ENCODE results near the gene TAGLN.

Gene TAGLN

GRCh38 chr11:117217141-117218084 lies 18.2 kb downstream of the TAGLN start:
- DNase-seq: no peak

GRCh38 chr11:117218133-117218915 lies 19.2 kb downstream of the TAGLN start:
- DNase-seq: no peak

DNA sequence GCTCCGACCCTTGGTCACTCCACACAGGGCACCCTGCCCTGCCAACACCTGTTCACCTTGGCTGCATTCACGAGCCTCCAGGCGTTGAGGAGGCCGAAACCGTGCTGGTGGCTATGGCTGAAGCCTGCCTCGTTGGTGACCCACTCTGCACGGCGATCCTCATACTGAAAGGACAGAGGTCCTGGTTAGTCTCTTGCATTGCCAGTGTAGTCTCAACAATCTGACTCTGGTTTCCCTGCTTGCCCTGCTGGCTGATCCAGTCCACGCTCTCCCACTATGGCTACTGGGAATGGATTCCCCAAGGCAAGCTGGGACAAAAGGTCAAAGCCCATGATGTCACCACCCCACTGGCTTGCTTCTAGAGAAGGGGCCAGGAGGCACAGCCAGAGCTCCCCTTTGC lies 19.8 kb downstream of the TAGLN start:
- no peak for DNase-seq

- no peak for DNase-seq
These were observed 20.3 kb downstream of the TAGLN start for GRCh38 chr11:117219455-117219854.

DNA sequence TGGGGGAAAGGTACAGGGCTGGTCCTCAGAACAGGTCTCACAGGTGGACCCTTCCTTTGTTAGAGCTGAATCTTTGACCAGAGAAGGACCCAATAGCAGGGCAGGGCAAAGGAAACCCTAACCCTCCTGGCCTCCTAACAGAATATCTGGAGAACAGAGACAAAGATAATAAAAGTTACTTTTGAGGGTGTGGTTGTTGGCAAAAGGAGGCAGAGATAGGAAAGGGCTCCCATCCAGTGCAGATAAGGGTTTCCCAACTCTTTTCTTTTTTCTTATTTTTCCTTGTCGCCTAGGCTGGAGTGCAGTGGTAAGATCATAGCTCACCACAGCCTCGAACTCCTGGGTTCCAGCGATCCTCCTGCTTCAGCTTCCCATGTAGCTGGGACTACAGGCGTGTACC lies 20.8 kb downstream of the TAGLN start:
- no peak for DNase-seq

DNA sequence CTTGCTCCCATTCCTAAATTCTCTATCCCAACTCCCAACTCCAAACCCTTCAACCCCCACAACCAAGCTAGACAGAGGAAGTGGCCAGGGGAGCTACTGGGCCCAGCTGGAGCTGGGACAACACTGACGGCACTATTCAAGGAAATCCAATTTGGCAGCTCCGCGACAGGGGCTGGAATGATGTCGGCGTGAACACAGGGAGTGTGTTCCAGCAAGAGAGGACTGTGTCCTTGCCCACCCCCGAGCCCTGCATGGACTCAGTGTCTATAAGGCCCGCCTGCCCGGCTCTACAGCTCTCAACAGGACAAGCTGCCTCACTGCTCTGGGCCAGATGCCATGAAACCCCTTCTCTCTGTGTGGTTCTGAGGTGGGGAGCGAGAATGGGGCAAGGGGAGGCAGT lies 21.4 kb downstream of the TAGLN start:
- no peak for DNase-seq

DNA sequence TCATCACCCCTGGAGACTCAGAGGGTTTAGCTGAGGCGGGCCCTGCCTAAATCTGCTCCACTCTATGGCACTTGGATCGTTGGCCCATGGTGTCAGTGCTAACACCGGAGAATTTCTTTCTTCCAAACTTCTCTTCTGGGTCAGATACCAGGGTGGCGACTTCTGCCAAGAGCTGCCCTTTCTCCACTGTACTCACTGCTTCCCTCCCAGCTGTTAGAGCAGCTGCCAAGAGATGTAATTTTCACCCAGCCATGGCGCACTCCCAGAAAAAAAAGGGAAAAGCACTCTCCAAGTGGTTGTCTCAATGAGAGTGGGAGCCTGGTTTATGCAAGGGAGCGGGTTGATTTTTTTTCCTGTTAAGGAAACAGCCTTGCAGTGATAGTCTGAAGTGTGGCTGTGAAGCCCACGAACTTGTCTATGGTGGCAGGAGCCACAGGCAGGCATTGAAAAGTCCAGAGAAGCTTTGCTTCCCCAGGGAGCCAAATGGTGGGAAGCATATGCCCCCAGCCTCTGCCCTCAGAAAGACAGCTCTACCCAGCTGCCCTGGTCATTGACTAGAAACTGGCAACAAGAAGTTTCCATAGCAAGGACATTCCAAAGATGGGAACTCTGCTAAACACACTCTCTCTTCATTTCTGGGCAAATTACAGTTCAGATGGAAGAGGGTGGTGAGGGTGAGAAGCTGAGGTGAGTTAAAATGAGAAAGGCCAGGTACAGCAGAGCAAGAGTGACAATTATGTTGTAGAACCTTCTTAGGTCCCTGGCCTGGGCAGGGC lies 22.0 kb downstream of the TAGLN start:
- DNase-seq: no peak

GRCh38 chr11:117221775-117222517 lies 22.8 kb downstream of the TAGLN start:
- DNase-seq: no peak

GRCh38 chr11:117222991-117223740 lies 24.0 kb downstream of the TAGLN start:
- DNase-seq: no peak

GRCh38 chr11:117223741-117224689 lies 24.8 kb downstream of the TAGLN start:
- no peak for DNase-seq

GRCh38 chr11:117225553-117226170 lies 26.5 kb downstream of the TAGLN start:
- DNase-seq: no peak

DNA sequence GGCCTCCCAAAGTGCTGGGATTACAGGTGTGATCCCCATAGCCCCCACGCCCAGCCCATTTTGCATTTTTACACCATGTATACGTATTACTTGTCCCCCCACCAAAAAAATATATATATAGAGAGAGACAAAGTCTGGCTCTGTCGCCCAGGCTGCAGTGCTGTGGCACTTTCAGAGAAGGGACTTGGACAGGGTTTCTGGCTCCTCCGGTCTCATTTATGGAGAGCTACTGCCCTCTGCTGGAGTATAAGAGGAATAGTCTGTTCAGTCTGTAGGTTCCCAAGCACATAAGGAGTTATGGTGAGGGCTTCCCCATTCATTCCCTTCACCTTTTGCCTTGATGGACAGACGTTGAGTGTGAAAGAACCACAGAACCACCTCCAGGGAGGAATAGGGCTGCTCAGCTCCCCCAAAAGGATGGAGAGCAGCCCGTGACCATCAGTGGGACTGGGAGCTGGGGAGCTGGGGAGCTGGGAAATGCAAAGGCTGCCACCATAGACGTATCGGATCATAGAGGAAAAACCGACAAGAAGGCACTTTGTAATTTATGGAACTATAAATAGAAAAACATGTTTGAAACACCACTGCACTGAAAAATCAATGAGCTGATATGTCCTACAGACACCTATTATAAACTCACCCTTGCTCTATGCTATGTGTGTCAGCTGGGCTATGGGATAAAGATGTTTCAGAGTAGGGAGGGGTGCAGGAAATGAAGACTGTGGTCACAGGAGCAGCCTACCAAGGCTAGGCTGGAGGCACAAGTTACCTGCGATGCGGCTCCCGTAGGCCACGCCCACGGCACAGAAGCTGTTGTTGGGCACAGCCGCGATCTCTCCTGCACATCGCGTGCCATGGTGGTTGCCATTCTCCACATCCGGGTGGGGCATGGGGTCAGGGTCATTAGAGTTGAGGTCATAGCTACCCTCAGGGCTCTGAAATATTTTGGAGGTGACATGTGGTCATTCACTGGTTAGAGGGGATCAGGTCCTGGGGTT lies 27.5 kb downstream of the TAGLN start:
- DNase-seq: peak; percentile 77

- no peak for DNase-seq
These were observed 28.9 kb downstream of the TAGLN start for GRCh38 chr11:117228091-117228490.

- DNase-seq: no peak
These were observed 30.2 kb downstream of the TAGLN start for GRCh38 chr11:117229411-117229810.

GRCh38 chr11:117229931-117230285 lies 30.7 kb downstream of the TAGLN start:
- DNase-seq: no peak

DNA sequence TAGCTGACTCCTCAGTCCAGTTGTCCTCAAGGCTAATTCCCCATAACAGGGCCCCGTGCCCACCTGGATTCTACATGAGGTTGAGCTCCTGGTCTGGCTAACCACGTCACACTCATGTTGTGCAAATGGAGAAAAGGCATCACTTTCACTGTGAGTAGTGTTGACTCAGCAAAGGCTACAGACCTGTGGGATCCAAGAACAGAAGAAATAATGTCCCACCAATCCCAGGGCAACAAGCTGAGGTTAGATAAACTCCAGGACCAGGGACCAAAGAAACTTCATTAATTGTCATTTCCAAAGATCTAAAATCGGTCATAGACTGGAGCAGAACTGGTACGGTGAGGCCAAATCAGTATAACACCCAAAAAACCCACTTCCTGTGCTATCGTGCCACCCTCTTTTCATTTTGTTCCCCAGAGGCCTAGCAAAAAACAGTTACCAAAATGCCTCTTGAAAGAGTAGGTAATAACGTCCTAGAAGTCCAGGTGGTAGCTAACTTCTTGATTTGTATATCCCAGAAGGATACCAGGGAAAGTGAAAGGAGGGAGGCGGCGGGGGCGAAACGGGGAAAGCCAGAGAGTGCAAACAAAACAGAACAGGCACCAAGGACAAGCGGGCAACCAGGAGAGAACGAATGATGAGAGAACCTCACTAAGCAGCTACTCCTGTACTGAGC lies 31.3 kb downstream of the TAGLN start:
- DNase-seq: peak; percentile 64

DNA sequence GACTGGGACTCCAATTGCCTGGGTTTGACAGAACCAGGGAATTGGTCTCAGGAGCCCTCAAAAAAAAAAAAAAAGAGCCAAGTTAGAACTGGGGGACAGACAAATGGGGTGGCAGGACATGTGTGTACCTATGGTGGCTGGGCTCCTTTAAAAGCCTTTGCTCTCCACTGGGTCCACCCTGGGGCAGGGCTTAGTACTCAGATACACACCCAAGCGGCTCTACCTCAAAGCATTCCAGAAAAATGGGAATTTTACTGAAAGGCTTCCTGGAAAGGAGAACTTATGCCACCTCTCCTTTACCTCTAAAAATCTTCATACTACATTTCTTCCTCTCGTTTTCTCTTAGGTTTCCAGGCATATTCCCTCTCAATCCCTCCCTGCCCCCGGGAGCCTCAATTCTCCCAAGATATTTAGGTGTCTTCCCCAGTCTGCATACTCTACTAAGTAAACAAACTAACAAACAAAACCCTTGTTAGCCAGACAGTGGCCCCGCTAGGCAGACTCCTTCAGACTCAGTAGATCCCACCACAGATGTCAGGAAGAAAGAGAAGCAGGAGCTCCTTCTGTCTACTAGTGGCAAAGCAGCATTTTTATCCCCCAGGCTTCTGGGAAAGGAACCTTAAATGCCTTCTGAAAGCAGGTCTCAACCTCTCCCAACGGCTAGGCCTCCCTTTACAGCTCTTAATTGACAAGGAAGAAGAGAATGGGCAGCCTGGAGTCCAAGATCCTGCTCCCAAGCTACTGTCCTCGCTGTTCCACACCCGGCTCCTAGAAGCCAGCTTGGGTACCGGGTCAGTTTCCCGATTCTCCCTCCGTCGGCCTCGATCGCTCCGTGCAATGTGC lies 32.0 kb downstream of the TAGLN start:
- DNase-seq: no peak

DNA sequence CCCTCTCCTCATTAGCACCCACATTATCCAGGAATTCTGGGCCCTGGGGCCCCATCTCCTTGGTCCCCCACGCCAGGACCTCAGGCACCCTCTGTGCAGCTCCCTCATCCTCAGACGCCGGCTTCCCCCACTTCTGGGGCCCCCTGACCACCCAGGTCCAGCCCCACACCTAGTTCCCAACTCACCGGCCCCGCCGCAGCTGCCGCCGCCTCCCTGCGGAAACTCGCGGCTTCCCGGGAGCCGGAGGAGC lies 32.6 kb downstream of the TAGLN start, which contains the start of gene PCSK7:
PCSK7 (minus strand) TSS at position 232 of the 250 bp plus-strand sequence. CDS start 2,229 bp downstream, outside the sequence.
- no peak for DNase-seq
